GM18505 (cell line): ENCODE results near the gene PNMA8A.

Experiments
- ATAC-seq: cut with Tn5 transposase; IDR thresholded peaks from one replicate; pipeline ENCODE4 v1.9.1; 2021; ENCODE audit not compliant: unreplicated experiment
- POLR2A ChIP-seq: IDR thresholded peaks from 4 replicates; pipeline ENCODE4 v1.6.1; 2011; ENCODE audit warnings: borderline replicate concordance; ENCODE audit not compliant: insufficient read depth, insufficient read length; ENCODE audit errors: extremely low read depth

Gene PNMA8A

GRCh38 chr19:46496304-46496703 lies 24.9 kb upstream of the PNMA8A start:
- no peak for ATAC-seq
- TF ChIP-seq POLR2A, result no peak

GRCh38 chr19:46495786-46496099 lies 24.4 kb upstream of the PNMA8A start, which contains the start of gene PNMA8B:
PNMA8B (minus strand) TSS chr19:46495867; CDS start chr19:46495465, 402 bp downstream.
- TF ChIP-seq POLR2A, result no peak
- ATAC-seq, result no peak

- ATAC-seq, result no peak
- TF ChIP-seq POLR2A, result no peak
These were observed 23.8 kb upstream of the PNMA8A start for GRCh38 chr19:46494941-46495785.

- ATAC-seq, result no peak
- TF ChIP-seq POLR2A, result no peak
These were observed 23.0 kb upstream of the PNMA8A start for GRCh38 chr19:46494146-46494940.

GRCh38 chr19:46493236-46494145 lies 22.1 kb upstream of the PNMA8A start:
- ATAC-seq, result no peak
- TF ChIP-seq POLR2A, result no peak

- no peak for ATAC-seq
- TF ChIP-seq POLR2A, result no peak
These were observed 21.5 kb upstream of the PNMA8A start for GRCh38 chr19:46492841-46493235.

- no peak for TF ChIP-seq POLR2A
- ATAC-seq, result no peak
These were observed 20.8 kb upstream of the PNMA8A start for GRCh38 chr19:46491975-46492682.

- ATAC-seq, result no peak
- no peak for TF ChIP-seq POLR2A
These were observed 19.4 kb upstream of the PNMA8A start for GRCh38 chr19:46490774-46491173.

- no peak for TF ChIP-seq POLR2A
- no peak for ATAC-seq
These were observed 18.3 kb upstream of the PNMA8A start for GRCh38 chr19:46489445-46490272.

- TF ChIP-seq POLR2A, result no peak
- no peak for ATAC-seq
These were observed 17.2 kb upstream of the PNMA8A start for GRCh38 chr19:46488551-46488950.

- TF ChIP-seq POLR2A, result no peak
- ATAC-seq, result no peak
These were observed 16.6 kb upstream of the PNMA8A start for GRCh38 chr19:46487802-46488445.

- ATAC-seq, result no peak
- TF ChIP-seq POLR2A, result no peak
These were observed 15.9 kb upstream of the PNMA8A start for GRCh38 chr19:46487178-46487801.

GRCh38 chr19:46486358-46486757 lies 15.0 kb upstream of the PNMA8A start:
- ATAC-seq, result no peak
- no peak for TF ChIP-seq POLR2A
